HepG2 (cell line): ENCODE measurements around the gene MALRD1. TPM values are rescaled to one million over a fixed set of nuclear protein-coding genes. Genes with fewer than 3 reads are reported as not detected.
A peak's percentile ranks its signal among the peaks of the same experiment; 100 is the strongest.

ENCODE experiments used
- ATAC-seq: fragments of 200-7000 bp; cut with Tn5 transposase; 3 replicates; pipeline ENCODE4 v1.9.1; 2020; ENCODE audit warnings: mild to moderate bottlenecking, moderate library complexity
- BruUV-seq: library from RNA; stranded (reverse); fragments of 400-500 nt; replicated peaks from 2 replicates; lab custom pipeline; 2021; lab: Mats Ljungman, UMichigan
- CTCF ChIA-PET: fragments of 300-600 bp; formaldehyde crosslinking; extraction: SDS; loops from one replicate; lab custom pipeline; 2021; ENCODE audit warnings: low total read pairs, inconsistent platforms, low intra/inter-chr PET ratio; lab: Yijun Ruan, JAX
- POLR2A ChIA-PET: fragments of 350-600 bp; sonication (Branson Sonifier 250); formaldehyde crosslinking; loops from one replicate; lab custom pipeline; 2020; ENCODE audit warnings: antibody characterized with exemption, inconsistent platforms; lab: Yijun Ruan, JAX
- DNase-seq: peaks from one replicate; pipeline ENCODE4 v3.0.0-alpha.2; 2015; ENCODE audit warnings: low spot score
- FAIRE-seq: peaks from 3 replicates; lab custom pipeline; 2011; peaks lifted over from hg19 to GRCh38; lab: Jason Lieb, UNC
- H2AFZ ChIP-seq: one replicate; pipeline ENCODE4 v1.6.1; 2011; ENCODE audit warnings: low read length, inconsistent platforms
- H3K27ac ChIP-seq: fragments of 300-600 bp; 3 replicates; pipeline ENCODE4 v1.8.0; 2011; ENCODE audit warnings: mixed run types, mild to moderate bottlenecking, mixed read lengths, low read length, inconsistent platforms; ENCODE audit not compliant: insufficient read depth; ENCODE audit errors: extremely low read length
- H3K27me3 ChIP-seq, 2 experiments: fragments of 200-600 bp in 1 of 2; 2 replicates in 1 of 2; 3 replicates in 1 of 2; pipeline versions ENCODE4 v1.6.0 to v1.8.0; 2011; ENCODE audit warnings: low read length in 2 of 2, mild to moderate bottlenecking in 2 of 2, moderate library complexity in 2 of 2, inconsistent platforms in 1 of 2; ENCODE audit not compliant: insufficient read depth in 2 of 2, control insufficient read depth in 1 of 2
- H3K36me3 ChIP-seq, 2 experiments: fragments of 200-600 bp in 1 of 2; replicated peaks in 1 of 2; 2 replicates in 1 of 2; 3 replicates in 1 of 2; pipeline versions ENCODE4 v1.5.1 to v1.8.0; 2011; ENCODE audit warnings: low read length in 2 of 2, inconsistent platforms in 1 of 2; ENCODE audit not compliant: insufficient read depth in 2 of 2, control insufficient read depth in 1 of 2
- H3K4me1 ChIP-seq: 2 replicates; pipeline ENCODE4 v1.5.1; 2012; ENCODE audit warnings: low read length, inconsistent platforms; ENCODE audit not compliant: insufficient read depth
- H3K4me2 ChIP-seq: 2 replicates; pipeline ENCODE4 v1.6.0; 2011; ENCODE audit warnings: low read depth, low read length, inconsistent platforms
- H3K4me3 ChIP-seq, 3 experiments: fragments of 200-600 bp in 1 of 3; sonication (generic), shearing (Covaris generic) in 1 of 3; replicated peaks in 1 of 3; 2 replicates each; pipeline ENCODE4 v1.5.1; 2011 to 2016; ENCODE audit warnings: low read length in 3 of 3, inconsistent platforms in 2 of 3, low read depth in 2 of 3, mild to moderate bottlenecking in 2 of 3, control low read depth in 1 of 3, mixed read lengths in 1 of 3; ENCODE audit not compliant: insufficient read depth in 1 of 3
- H3K79me2 ChIP-seq: one replicate; pipeline ENCODE4 v1.6.1; 2011; ENCODE audit warnings: low read length, inconsistent platforms; ENCODE audit not compliant: insufficient read depth
- H3K9ac ChIP-seq: 2 replicates; pipeline ENCODE4 v1.6.0; 2011; ENCODE audit warnings: mild to moderate bottlenecking, low read depth, low read length, inconsistent platforms; ENCODE audit not compliant: insufficient read depth
- H3K9me3 ChIP-seq: 2 replicates; pipeline ENCODE4 v1.5.1; 2012; ENCODE audit warnings: mild to moderate bottlenecking, low read length
- H4K20me1 ChIP-seq: 2 replicates; pipeline ENCODE4 v1.6.0; 2011; ENCODE audit warnings: inconsistent platforms, mild to moderate bottlenecking, low read length, moderate library complexity; ENCODE audit not compliant: insufficient read depth
- ATF7-NPFF ChIP-seq: sonication (generic); formaldehyde crosslinking; IDR thresholded peaks from 2 replicates; pipeline ENCODE4 v1.8.1; 2023; ENCODE audit warnings: mild to moderate bottlenecking, low read depth, missing genetic modification reagents, moderate library complexity
- HDAC1 ChIP-seq: sonication (generic); formaldehyde crosslinking; IDR thresholded peaks from 2 replicates; pipeline ENCODE4 v1.5.1; 2020; ENCODE audit warnings: mild to moderate bottlenecking, missing genetic modification reagents
- HDAC6 ChIP-seq: fragments of 200-600 bp; sonication (generic); IDR thresholded peaks from 2 replicates; pipeline ENCODE4 v1.7.0; 2017; ENCODE audit warnings: mild to moderate bottlenecking, antibody characterized with exemption, low read length, low read depth
- KDM6A ChIP-seq: IDR thresholded peaks from 2 replicates; pipeline ENCODE4 v1.6.1; 2016; ENCODE audit warnings: low read depth
- NCOA5 ChIP-seq: sonication (generic); formaldehyde crosslinking; IDR thresholded peaks from 2 replicates; pipeline ENCODE4 v1.4.0; 2020; ENCODE audit warnings: missing genetic modification reagents
- NONO ChIP-seq, 2 experiments: fragments of 450-650 bp in 1 of 2; sonication (generic) in 1 of 2; formaldehyde crosslinking in 1 of 2; IDR thresholded peaks in 1 of 2; conservative IDR thresholded peaks in 1 of 2; 2 replicates each; pipeline versions ENCODE4 v1.6.1 to v1.8.0; 2017 to 2022; ENCODE audit warnings: mild to moderate bottlenecking in 1 of 2, missing genetic modification reagents in 1 of 2, moderate library complexity in 1 of 2
- SALL1 ChIP-seq: sonication (generic); formaldehyde crosslinking; IDR thresholded peaks from 2 replicates; pipeline ENCODE4 v1.8.0; 2022; ENCODE audit warnings: mild to moderate bottlenecking, missing genetic modification reagents
- SCMH1 ChIP-seq: sonication (generic); formaldehyde crosslinking; IDR thresholded peaks from 2 replicates; pipeline ENCODE4 v1.9.0; 2021; ENCODE audit warnings: missing genetic modification reagents, mild to moderate bottlenecking, borderline replicate concordance
- SRY ChIP-seq: sonication (generic); formaldehyde crosslinking; IDR thresholded peaks from 2 replicates; pipeline ENCODE4 v1.8.0; 2022; ENCODE audit warnings: mild to moderate bottlenecking, missing genetic modification reagents
- ZEB1 ChIP-seq: IDR thresholded peaks from 2 replicates; pipeline ENCODE4 v1.6.1; 2012; ENCODE audit warnings: mild to moderate bottlenecking, low read depth, inconsistent platforms; ENCODE audit not compliant: insufficient replicate concordance
- ZNF121 ChIP-seq: sonication (generic); formaldehyde crosslinking; IDR thresholded peaks from 2 replicates; pipeline ENCODE4 v1.5.0; 2020; ENCODE audit warnings: mild to moderate bottlenecking, missing genetic modification reagents
- ZNF260 ChIP-seq: sonication (generic); formaldehyde crosslinking; IDR thresholded peaks from 2 replicates; pipeline ENCODE4 v1.4.0; 2020; ENCODE audit warnings: missing genetic modification reagents, low read depth, mild to moderate bottlenecking, borderline replicate concordance
- ZNF432 ChIP-seq: sonication (generic); formaldehyde crosslinking; IDR thresholded peaks from 2 replicates; pipeline ENCODE4 v1.5.0; 2020; ENCODE audit warnings: missing genetic modification reagents, mild to moderate bottlenecking, borderline replicate concordance
- WGBS: methylation state at CpG from one replicate; pipeline ENCODE4 v1.1.6; 2017; ENCODE audit warnings: low lambda C conversion rate; 5-methylcytosine and 5-hydroxymethylcytosine counted together
- in situ Hi-C: cut with HindIII; loops from 2 replicates; pipeline ENCODE4 v1.10.0; 2017; ENCODE audit warnings: low pct_unique_long_range_greater_than_20kb; ENCODE audit not compliant: extremely low pct_ligation_motif_present
- intact Hi-C: fragments of 100-400 bp; cut with micrococcal nuclease; formaldehyde crosslinking; loops from one replicate; pipeline ENCODE4 v1.10.0; 2022; ENCODE audit not compliant: unreplicated experiment
- polyA plus RNA-seq, 8 experiments: library from polyadenylated mRNA; depleted of rRNA in 3 of 8; stranded (reverse) in 7 of 8; unstranded in 1 of 8; fragments of >200 nt; fragmentation: Illumina TruSeq in 4 of 8; extraction: Trizol in 4 of 8; gene quantifications; 2 replicates each; pipeline versions ENCODE4 v1.2.1 to v1.2.3, GENCODE V29; 2011 to 2016; ENCODE audit warnings: low read depth in 4 of 8, missing spikeins in 1 of 8, mixed read lengths in 1 of 8; ENCODE audit not compliant: insufficient read depth in 1 of 8
- total RNA-seq, 5 experiments: library from RNA; depleted of rRNA; stranded (reverse); fragments of >200 nt; fragmentation: Illumina TruSeq; extraction: Trizol; gene quantifications; 2 replicates each; pipeline ENCODE4 v1.2.3, GENCODE V29; 2016; ENCODE audit warnings: low read depth in 1 of 5
- TF ChIP-seq, protein P1 (sequence below): sonication (generic); formaldehyde crosslinking; IDR thresholded peaks from 2 replicates; pipeline ENCODE4 v1.4.0; 2020; ENCODE audit warnings: missing genetic modification reagents

The MALRD1 gene
- total and polyA plus RNA-seq, 2 of the 13 experiments (the other 11 are each of a cell fraction or from before 2014, with no cell fraction given), result 5.7 to 15.4 TPM

DNA sequence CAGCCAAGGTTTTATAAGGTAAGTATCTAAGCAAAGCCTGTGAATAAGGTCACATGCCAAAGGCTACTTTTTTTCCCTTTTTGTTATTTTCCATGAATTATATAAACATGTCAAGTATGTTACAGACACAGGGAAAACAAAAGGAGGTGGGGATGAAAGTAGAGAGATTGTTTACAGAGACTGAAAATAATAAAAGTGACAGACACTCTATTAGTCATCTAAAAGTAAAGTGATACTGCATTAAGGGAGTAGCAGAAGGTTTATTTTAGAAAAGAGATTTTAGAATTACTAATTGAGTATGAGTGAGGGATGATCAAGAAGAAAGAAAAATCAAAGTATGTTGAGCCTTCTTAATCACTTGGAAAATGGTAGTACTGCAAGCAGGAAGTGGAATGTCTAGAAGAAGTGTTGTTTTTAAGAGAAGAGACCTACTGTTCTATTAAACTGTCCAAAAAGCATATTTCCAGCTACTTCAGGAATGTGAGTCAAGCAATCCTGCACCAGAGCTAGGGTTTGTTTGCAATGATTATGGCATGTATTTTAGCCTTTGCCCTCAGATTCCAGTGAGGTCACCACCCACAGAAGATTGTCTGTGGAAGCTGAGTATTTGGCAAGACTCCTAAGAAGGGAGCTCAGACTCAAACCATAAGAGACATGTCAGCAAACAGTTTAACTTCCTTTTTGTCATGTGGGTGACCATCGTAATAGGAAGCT is 589.7 kb downstream of the MALRD1 start (continued):
- TF ChIP-seq ZNF432 (no peak), SCMH1 (CRISPR knock-in tag) (no peak), SALL1 (peak; percentile 41; the same call in 1 of the 2 replicates), ATF7-NPFF (CRISPR knock-in tag) (no peak), HDAC1 (CRISPR knock-in tag) (no peak), NONO (IDR thresholded peaks at IDR 0.05) (no peak), NONO (CRISPR knock-in tag; conservative IDR thresholded peaks at IDR 0.05) (0 out of 2 replicates have a peak, but pooled peaks have one; percentile 27), KDM6A (CRISPR knock-in tag) (no peak)

DNA sequence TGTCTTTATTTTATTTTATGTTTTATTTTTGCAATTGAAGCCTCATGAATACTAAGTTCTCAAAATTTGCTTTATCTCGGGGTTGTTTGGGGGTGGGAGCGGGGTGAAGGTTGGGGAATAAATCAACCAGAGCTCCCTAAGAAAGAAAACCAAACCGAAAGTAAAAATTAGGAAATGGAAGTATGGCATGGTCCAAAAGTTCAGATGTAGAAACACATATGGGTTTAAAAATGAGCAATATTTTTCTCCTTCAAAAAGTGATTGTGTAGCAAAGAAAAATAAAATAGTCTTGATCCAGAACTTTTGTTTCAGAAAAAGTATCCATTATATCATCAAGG is 590.3 kb downstream of the MALRD1 start:
- H3K79me2 ChIP-seq, result no peaks in the 10 kb centered on the region
- no peaks in the 10 kb centered on the region for H3K36me3 ChIP-seq
- H3K4me1 ChIP-seq, result peaks cover 19% of the 10 kb centered on the region
- intact Hi-C loops, result loop anchor here (10.0 kb wide), 1 partner anchor 146 kb away; no protein-coding TSS in a partner anchor
- in situ Hi-C loops, result no loop called here
- peak overlapping the region in 2 of 3 experiments; percentile 6 to 32; a peak in 3 of 6 replicates for H3K4me3 ChIP-seq
- ChIA-PET POLR2A (no interaction called here), CTCF (no interaction called here)
- H3K9ac ChIP-seq, result no peak overlapping the region
- no TSS peak for BruUV-seq
- H3K27ac ChIP-seq, result peak overlapping the region; percentile 1
- ATAC-seq (peak; percentile 41), FAIRE-seq (no peak), DNase-seq (no peak)
- H2AFZ ChIP-seq, result no peak overlapping the region
- no peaks in the 10 kb centered on the region for H4K20me1 ChIP-seq
- WGBS, result 34% methylated on average over 3 of the region's 3 CpGs
- no peaks in the 10 kb centered on the region for H3K27me3 ChIP-seq
- peak overlapping the region; percentile 56 for H3K4me2 ChIP-seq
- H3K9me3 ChIP-seq, result no peaks in the 10 kb centered on the region
- TF ChIP-seq ZNF260 (CRISPR knock-in tag) (no peak), ZNF121 (CRISPR knock-in tag) (no peak), ZEB1 (no peak), NCOA5 (CRISPR knock-in tag) (no peak), HDAC6 (no peak), SRY (CRISPR knock-in tag) (no peak)
- TF ChIP-seq, protein P1, sequence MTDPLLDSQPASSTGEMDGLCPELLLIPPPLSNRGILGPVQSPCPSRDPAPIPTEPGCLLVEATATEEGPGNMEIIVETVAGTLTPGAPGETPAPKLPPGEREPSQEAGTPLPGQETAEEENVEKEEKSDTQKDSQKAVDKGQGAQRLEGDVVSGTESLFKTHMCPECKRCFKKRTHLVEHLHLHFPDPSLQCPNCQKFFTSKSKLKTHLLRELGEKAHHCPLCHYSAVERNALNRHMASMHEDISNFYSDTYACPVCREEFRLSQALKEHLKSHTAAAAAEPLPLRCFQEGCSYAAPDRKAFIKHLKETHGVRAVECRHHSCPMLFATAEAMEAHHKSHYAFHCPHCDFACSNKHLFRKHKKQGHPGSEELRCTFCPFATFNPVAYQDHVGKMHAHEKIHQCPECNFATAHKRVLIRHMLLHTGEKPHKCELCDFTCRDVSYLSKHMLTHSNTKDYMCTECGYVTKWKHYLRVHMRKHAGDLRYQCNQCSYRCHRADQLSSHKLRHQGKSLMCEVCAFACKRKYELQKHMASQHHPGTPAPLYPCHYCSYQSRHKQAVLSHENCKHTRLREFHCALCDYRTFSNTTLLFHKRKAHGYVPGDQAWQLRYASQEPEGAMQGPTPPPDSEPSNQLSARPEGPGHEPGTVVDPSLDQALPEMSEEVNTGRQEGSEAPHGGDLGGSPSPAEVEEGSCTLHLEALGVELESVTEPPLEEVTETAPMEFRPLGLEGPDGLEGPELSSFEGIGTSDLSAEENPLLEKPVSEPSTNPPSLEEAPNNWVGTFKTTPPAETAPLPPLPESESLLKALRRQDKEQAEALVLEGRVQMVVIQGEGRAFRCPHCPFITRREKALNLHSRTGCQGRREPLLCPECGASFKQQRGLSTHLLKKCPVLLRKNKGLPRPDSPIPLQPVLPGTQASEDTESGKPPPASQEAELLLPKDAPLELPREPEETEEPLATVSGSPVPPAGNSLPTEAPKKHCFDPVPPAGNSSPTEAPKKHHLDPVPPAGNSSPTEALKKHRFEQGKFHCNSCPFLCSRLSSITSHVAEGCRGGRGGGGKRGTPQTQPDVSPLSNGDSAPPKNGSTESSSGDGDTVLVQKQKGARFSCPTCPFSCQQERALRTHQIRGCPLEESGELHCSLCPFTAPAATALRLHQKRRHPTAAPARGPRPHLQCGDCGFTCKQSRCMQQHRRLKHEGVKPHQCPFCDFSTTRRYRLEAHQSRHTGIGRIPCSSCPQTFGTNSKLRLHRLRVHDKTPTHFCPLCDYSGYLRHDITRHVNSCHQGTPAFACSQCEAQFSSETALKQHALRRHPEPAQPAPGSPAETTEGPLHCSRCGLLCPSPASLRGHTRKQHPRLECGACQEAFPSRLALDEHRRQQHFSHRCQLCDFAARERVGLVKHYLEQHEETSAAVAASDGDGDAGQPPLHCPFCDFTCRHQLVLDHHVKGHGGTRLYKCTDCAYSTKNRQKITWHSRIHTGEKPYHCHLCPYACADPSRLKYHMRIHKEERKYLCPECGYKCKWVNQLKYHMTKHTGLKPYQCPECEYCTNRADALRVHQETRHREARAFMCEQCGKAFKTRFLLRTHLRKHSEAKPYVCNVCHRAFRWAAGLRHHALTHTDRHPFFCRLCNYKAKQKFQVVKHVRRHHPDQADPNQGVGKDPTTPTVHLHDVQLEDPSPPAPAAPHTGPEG (CRISPR knock-in tag), result no peak
